Activated CD4-positive, alpha-beta T cell treated with anti-CD3 and anti-CD28 coated beads, Interleukin-2, amount 50 U/mL, for 1 hour (primary cell): ENCODE data around the gene ZNRF2.
"Not testable (repeated sequence)": the region's sequence is repeated elsewhere in the genome, so short reads cannot be mapped to it uniquely, and the experiment has no call there.

Experiments
- DNase-seq: peaks from one replicate; pipeline ENCODE4 v3.0.0-alpha.2; 2020

Gene ZNRF2

GRCh38 chr7:30365621-30366020 is 81.2 kb downstream of the ZNRF2 start:
- DNase-seq = no peak

DNA sequence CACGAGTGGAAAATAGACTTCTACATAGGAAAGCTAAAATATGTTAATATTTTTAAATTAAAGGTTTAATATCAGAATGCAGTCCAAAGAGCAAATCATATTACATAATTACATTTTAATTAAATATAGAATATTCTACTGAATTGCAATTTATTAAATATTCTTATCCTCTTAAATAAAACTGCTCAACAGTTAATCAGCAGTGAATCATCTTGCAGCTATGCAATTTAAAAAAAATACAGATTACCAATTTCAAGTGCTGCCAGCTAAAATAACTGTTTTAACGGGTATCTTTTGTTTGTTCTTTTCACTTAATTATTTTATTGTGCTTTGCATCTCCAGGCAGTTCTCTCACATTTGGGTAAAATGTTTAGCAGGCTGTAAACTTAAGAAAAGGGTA is 82.2 kb downstream of the ZNRF2 start:
- DNase-seq = no peak

DNA sequence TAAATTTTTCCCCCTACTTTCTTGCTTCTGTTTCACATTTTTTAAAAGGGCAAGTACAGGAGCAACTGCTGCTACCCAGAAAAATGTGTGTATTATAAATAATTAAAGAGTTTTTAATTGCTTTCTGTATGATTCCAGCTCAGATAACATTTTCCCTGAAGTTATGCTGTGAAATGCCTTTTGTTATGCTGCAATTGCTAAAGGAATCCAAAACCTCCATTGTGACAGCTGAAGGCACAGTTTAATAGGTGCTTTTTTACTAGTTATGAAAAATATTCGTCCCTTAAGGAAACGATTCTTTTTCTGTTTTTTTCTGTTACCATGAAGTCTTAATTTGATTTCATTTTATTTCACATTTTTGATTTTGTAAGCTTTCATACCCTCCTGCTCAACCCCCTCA is 83.2 kb downstream of the ZNRF2 start:
- no peak for DNase-seq

DNA sequence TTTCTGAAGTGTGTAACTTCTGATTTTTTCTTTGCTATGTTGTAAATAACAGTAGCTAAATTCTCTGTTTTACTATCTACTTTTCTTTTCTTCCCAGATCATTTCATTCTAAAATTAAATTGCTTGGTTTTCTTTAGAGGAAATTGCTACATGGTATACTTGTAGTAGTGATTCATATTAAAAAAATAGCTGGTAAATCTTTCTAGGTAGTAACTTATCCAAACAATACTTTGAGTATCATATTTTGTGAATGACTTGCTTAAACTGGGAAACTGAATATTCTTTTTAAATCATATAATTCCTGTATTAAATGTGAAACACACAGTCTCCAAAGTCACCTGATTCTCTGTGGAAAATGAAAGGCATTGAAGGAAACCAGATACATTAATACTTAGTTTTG is 85.5 kb downstream of the ZNRF2 start:
- no peak for DNase-seq

DNA sequence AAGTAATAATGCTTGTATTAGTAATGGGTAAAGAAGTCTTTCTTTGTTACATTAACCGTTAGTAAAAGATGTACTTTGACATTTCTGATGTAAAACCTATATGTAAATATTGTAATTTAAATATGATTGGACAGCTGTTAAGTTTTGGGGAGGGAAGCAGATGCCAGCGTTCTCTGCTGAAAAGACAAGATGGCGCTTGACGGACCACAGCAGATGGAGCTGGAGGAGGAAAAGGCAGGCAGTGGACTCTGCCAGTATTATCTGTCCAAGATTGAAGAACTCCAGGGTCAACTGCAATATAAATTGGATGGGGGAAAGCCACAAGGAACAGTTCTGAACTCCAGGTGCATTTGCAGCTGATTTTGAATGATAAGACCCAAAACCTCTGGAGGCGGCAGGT is 86.9 kb downstream of the ZNRF2 start:
- no peak for DNase-seq

GRCh38 chr7:30378275-30378674 is 93.9 kb downstream of the ZNRF2 start:
- no peak for DNase-seq

- no peak for DNase-seq
Measured at GRCh38 chr7:30379131-30379530, 94.7 kb downstream of the ZNRF2 start.

- no peak for DNase-seq
Measured at GRCh38 chr7:30379741-30380140, 95.3 kb downstream of the ZNRF2 start.

GRCh38 chr7:30380294-30380693 is 95.9 kb downstream of the ZNRF2 start:
- no peak for DNase-seq

- DNase-seq = not testable (repeated sequence)
Measured at GRCh38 chr7:30380824-30381223, 96.4 kb downstream of the ZNRF2 start.

DNA sequence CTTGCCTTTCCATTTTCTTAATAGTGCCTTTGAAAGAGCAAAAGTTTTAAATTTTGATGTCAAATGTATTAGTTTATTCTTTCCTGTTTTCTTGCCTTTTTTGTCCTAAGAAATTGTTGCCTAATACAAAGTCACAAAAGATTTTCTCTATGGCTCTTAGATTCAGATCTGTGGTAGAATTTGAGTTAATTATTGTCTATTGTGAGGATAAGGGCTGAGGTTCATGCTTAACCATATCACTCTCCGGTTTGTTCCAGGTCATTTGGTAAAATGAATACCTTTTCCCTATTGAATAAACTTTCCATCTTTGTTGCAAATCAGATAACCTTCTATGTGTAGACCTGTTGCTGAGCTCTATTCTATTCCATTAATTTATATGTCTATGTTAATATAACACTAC is 98.2 kb downstream of the ZNRF2 start:
- no peak for DNase-seq

- DNase-seq = no peak
Measured at GRCh38 chr7:30389791-30390190, 105.4 kb downstream of the ZNRF2 start.

GRCh38 chr7:30390736-30391636 is 106.6 kb downstream of the ZNRF2 start:
- no peak for DNase-seq

DNA sequence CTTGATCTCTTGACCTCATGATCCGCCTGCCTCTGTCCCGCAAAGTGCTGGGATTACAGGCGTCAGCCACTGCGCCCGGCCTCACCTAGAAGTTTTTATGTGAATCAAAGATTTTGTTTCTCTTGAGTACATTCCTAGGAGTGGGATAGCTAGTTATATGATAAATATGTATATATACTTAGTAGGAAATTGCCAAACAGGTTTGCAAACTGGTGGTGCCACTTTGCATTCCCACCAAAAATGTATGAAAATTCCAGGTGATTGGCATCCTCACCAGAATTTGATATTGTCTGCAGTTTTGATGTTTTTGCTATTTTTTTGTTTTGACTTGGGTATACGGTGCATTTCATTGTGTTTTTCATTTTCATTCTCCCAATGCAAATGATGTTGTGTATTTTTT is 107.4 kb downstream of the ZNRF2 start:
- DNase-seq = no peak

DNA sequence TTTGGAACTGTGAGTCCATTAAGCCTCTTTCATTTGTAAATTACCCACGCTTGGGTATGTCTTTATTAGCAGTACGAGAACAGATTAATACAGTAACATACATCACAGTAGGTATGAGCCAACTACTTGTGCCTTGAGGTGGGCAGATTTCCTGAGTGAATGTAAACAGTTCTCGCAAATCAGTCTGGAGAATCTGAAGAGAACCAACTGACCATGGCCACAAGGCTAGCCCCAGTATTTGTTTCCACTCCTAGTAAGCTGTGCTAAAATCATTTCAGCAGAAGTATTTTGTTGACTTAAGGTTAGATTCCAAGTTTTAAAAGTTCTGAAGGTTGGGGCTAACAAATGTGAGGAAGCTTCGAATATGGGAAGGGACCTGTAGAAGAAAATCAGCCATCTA is 111.3 kb downstream of the ZNRF2 start:
- no peak for DNase-seq

GRCh38 chr7:30396389-30396788 is 112.0 kb downstream of the ZNRF2 start:
- DNase-seq = no peak

- DNase-seq = no peak
Measured at GRCh38 chr7:30403477-30403876, 119.1 kb downstream of the ZNRF2 start.

DNA sequence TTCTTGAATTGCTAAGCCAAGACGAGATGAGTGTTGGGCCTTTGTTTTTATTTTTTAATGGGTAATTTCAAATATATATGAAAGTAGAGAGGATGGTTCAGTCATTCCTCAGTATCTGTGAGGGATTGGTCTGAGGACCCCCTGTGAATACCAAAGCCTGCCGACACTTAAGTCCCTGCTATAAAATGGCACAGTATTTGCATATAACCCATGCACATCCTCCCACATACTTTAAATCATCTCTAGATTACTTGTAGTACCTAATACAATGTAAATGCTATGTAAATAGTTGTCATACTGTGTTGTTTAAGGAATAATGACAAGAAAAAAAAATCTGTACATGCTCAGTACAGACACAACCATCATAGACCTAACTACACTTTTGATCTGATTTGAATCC is 120.8 kb downstream of the ZNRF2 start:
- no peak for DNase-seq

DNA sequence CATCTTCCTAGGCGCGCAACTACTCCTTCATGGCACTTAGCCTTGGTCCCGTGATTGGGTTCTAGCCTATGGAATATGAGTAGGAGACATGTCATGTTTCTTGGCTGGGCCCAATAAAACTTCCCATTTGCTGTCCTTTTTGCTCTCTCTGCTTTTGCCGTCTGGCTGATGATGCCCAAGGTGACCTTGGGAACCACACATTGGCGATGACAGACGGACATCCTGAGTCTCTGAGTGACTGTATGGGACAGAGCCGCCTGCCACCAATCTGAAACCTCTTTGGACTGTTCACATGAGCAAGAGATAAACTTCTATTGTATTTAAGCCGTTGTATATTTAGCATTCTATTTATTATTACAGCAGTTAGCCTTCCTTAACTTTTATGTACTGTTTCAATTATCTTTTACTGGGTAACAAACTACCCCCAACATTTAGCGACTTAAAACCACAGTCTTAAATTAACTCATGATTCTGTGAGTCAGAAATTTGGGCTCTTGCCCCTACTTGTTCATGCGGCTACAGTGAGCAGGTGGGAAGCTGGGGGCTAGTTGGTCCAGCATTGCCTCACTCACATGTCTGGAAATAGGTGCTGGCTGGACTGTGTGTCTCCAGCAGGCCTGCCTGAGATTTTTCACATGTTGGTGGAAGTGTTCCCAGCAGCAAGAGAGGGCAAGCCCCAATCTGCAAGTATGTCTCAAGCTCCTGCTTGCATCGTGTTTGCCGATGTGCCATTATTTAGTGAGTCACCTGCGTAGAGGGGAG is 122.4 kb downstream of the ZNRF2 start:
- no peak for DNase-seq

GRCh38 chr7:30411173-30411572 is 126.8 kb downstream of the ZNRF2 start:
- no peak for DNase-seq

- no peak for DNase-seq
Measured at GRCh38 chr7:30411897-30412296, 127.5 kb downstream of the ZNRF2 start.

- DNase-seq = no peak
Measured at GRCh38 chr7:30412782-30413504, 128.5 kb downstream of the ZNRF2 start.

GRCh38 chr7:30413864-30414263 is 129.5 kb downstream of the ZNRF2 start:
- DNase-seq = no peak
